OCI-LY1 (cell line): ENCODE measurements around the gene KRTAP10-3.

Experiments used
- H2AFZ ChIP-seq: fragments of 200-600 bp; sonication (generic), shearing (Covaris generic); 2 replicates; pipeline ENCODE4 v1.6.0; 2014; ENCODE audit warnings: antibody characterized with exemption, mild to moderate bottlenecking, low read length
- H3F3A ChIP-seq: fragments of 200-600 bp; sonication (generic), shearing (Covaris generic); 2 replicates; pipeline ENCODE4 v1.6.0; 2014; ENCODE audit warnings: mild to moderate bottlenecking, antibody characterized with exemption, low read length, moderate library complexity; ENCODE audit not compliant: insufficient read depth
- H3K27ac ChIP-seq: fragments of 200-600 bp; sonication (generic); 2 replicates; pipeline ENCODE4 v1.5.1; 2014; ENCODE audit warnings: low read length, mixed run types, mild to moderate bottlenecking, low read depth; ENCODE audit not compliant: poor library complexity, severe bottlenecking
- H3K27me3 ChIP-seq: fragments of 200-600 bp; sonication (generic); 2 replicates; pipeline ENCODE4 v1.6.0; 2014; ENCODE audit warnings: antibody characterized with exemption, mild to moderate bottlenecking, low read length, moderate library complexity; ENCODE audit not compliant: insufficient read depth
- H3K36me3 ChIP-seq: fragments of 200-600 bp; sonication (generic); 2 replicates; pipeline ENCODE4 v1.6.1; 2014; ENCODE audit warnings: mild to moderate bottlenecking, antibody characterized with exemption, low read length, moderate library complexity, mixed read lengths; ENCODE audit not compliant: insufficient read depth
- H3K4me1 ChIP-seq: fragments of 200-600 bp; sonication (generic); 2 replicates; pipeline ENCODE4 v1.5.1; 2014; ENCODE audit warnings: mild to moderate bottlenecking, low read length, moderate library complexity; ENCODE audit not compliant: insufficient read depth, severe bottlenecking
- H3K4me2 ChIP-seq: fragments of 200-600 bp; sonication (generic), shearing (Covaris generic); 2 replicates; pipeline ENCODE4 v1.6.1; 2014; ENCODE audit warnings: low read length
- H3K4me3 ChIP-seq: fragments of 200-600 bp; sonication (generic); 2 replicates; pipeline ENCODE4 v1.5.1; 2014; ENCODE audit warnings: low read length, low read depth, mild to moderate bottlenecking, mixed read lengths; ENCODE audit not compliant: poor library complexity, severe bottlenecking
- H3K79me2 ChIP-seq: fragments of 200-600 bp; shearing (Covaris generic); 2 replicates; pipeline ENCODE4 v1.6.1; 2016; ENCODE audit warnings: mixed run types, low read length, mixed read lengths; ENCODE audit not compliant: insufficient read depth
- H3K9ac ChIP-seq: fragments of 200-600 bp; sonication (generic), shearing (Covaris generic); 2 replicates; pipeline ENCODE4 v1.6.1; 2014; ENCODE audit warnings: mild to moderate bottlenecking, low read length, mixed read lengths
- H3K9me2 ChIP-seq: fragments of 200-600 bp; sonication (generic), shearing (Covaris generic); 2 replicates; pipeline ENCODE4 v1.6.1; 2014; ENCODE audit warnings: low read depth, mild to moderate bottlenecking, low read length, mixed read lengths
- H3K9me3 ChIP-seq: fragments of 200-600 bp; shearing (Covaris generic); 2 replicates; pipeline ENCODE4 v1.6.1; 2014; ENCODE audit warnings: low read length, mixed read lengths
- H4K20me1 ChIP-seq: fragments of 200-600 bp; sonication (generic), shearing (Covaris generic); 2 replicates; pipeline ENCODE4 v1.6.0; 2016; ENCODE audit warnings: mild to moderate bottlenecking, low read length; ENCODE audit not compliant: insufficient read depth
- EZH2 ChIP-seq: fragments of 200-600 bp; sonication (generic), shearing (Covaris generic); IDR thresholded peaks from 2 replicates; pipeline ENCODE4 v1.8.0; 2017; ENCODE audit warnings: borderline replicate concordance, mixed run types, mild to moderate bottlenecking, antibody characterized with exemption, low read length, moderate library complexity, mixed read lengths
- TF ChIP-seq, protein P1 (sequence below): fragments of 200-600 bp; sonication (generic), shearing (Covaris generic); IDR thresholded peaks from 2 replicates; pipeline ENCODE4 v1.5.1; 2017; ENCODE audit warnings: mild to moderate bottlenecking, antibody characterized with exemption, low read length, moderate library complexity, mixed read lengths

The KRTAP10-3 gene

GRCh38 chr21:44515359-44516165 is 43.0 kb downstream of the KRTAP10-3 start:
- no peak overlapping the region for H3K9ac ChIP-seq
- H3K4me2 ChIP-seq: no peak overlapping the region
- H3K79me2 ChIP-seq: no peaks in the 10 kb centered on the region
- H3K27me3 ChIP-seq: no peaks in the 10 kb centered on the region; the same call in 1 of the 2 replicates
- no peak overlapping the region for H2AFZ ChIP-seq
- H3K4me1 ChIP-seq: no peaks in the 10 kb centered on the region
- no peak overlapping the region for H3K4me3 ChIP-seq
- no peaks in the 10 kb centered on the region for H3K36me3 ChIP-seq
- no peak for TF ChIP-seq EZH2
- TF ChIP-seq, protein P1, sequence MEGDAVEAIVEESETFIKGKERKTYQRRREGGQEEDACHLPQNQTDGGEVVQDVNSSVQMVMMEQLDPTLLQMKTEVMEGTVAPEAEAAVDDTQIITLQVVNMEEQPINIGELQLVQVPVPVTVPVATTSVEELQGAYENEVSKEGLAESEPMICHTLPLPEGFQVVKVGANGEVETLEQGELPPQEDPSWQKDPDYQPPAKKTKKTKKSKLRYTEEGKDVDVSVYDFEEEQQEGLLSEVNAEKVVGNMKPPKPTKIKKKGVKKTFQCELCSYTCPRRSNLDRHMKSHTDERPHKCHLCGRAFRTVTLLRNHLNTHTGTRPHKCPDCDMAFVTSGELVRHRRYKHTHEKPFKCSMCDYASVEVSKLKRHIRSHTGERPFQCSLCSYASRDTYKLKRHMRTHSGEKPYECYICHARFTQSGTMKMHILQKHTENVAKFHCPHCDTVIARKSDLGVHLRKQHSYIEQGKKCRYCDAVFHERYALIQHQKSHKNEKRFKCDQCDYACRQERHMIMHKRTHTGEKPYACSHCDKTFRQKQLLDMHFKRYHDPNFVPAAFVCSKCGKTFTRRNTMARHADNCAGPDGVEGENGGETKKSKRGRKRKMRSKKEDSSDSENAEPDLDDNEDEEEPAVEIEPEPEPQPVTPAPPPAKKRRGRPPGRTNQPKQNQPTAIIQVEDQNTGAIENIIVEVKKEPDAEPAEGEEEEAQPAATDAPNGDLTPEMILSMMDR: no peak
- H3K9me3 ChIP-seq: no peaks in the 10 kb centered on the region
- H3F3A ChIP-seq: no peaks in the 10 kb centered on the region
- H3K9me2 ChIP-seq: no peaks in the 10 kb centered on the region
- no peak overlapping the region for H3K27ac ChIP-seq
- no peaks in the 10 kb centered on the region for H4K20me1 ChIP-seq

DNA sequence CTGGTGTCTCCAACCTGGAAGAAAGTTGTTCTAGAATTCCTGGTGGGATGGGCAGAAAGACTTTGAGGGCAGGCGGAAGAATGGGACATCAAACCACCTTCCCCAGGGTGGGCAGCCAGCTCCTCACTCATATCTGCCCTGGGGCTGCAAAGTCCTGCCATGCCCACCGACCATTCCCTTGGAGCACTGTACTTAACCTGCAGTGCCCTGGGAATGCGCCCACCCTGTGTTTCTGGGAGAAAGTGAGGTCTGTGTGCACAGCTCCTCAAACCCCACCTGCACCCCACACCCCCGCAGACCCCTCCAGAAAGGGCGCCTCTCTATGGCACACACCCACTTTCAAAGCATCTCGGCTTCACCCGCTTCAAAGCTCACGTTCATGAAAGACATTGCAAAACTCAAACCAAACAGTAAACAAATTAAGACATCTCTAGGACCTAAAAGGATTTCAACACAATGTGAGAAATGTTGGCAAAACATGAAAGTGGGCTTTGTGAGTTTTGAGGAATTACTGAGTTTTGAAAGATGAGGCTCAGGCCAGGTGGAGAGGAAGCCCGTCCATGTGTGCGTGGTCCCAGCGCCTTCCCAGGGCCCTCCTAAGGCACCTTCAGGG is 43.7 kb downstream of the KRTAP10-3 start:
- no peak overlapping the region for H3K4me3 ChIP-seq
- H3K4me1 ChIP-seq: no peaks in the 10 kb centered on the region
- H2AFZ ChIP-seq: no peak overlapping the region
- H3K27me3 ChIP-seq: no peaks in the 10 kb centered on the region; the same call in 1 of the 2 replicates
- H3K27ac ChIP-seq: no peak overlapping the region
- no peaks in the 10 kb centered on the region for H3K36me3 ChIP-seq
- H3K79me2 ChIP-seq: no peaks in the 10 kb centered on the region
- H3F3A ChIP-seq: no peaks in the 10 kb centered on the region
- H3K4me2 ChIP-seq: no peak overlapping the region
- H3K9ac ChIP-seq: no peak overlapping the region
- no peaks in the 10 kb centered on the region for H3K9me2 ChIP-seq
- no peaks in the 10 kb centered on the region for H3K9me3 ChIP-seq
- H4K20me1 ChIP-seq: no peaks in the 10 kb centered on the region
- no peak for TF ChIP-seq EZH2
- TF ChIP-seq, protein P1: no peak

- no peak overlapping the region for H3K9ac ChIP-seq
- H3K9me2 ChIP-seq: no peaks in the 10 kb centered on the region
- H3K9me3 ChIP-seq: no peaks in the 10 kb centered on the region
- H3K79me2 ChIP-seq: no peaks in the 10 kb centered on the region
- H3K36me3 ChIP-seq: no peaks in the 10 kb centered on the region
- no peak overlapping the region for H3K4me2 ChIP-seq
- no peak overlapping the region for H2AFZ ChIP-seq
- no peaks in the 10 kb centered on the region for H3F3A ChIP-seq
- TF ChIP-seq EZH2: no peak
- TF ChIP-seq, protein P1: no peak
- H3K27me3 ChIP-seq: no peaks in the 10 kb centered on the region; the same call in 1 of the 2 replicates
- no peak overlapping the region for H3K4me3 ChIP-seq
- no peak overlapping the region for H3K27ac ChIP-seq
- no peaks in the 10 kb centered on the region for H4K20me1 ChIP-seq
- H3K4me1 ChIP-seq: no peaks in the 10 kb centered on the region
Observed at GRCh38 chr21:44514218-44514520, 44.4 kb downstream of the KRTAP10-3 start.
